IMR-90 (cell line): Measurements from ENCODE around the gene CACNG5.

Experiments
- BHLHE40 ChIP-seq: fragments of 150-350 bp; IDR thresholded peaks from 2 replicates; pipeline ENCODE4 v1.6.1; 2016; ENCODE audit warnings: mild to moderate bottlenecking, low read depth, low read length
- CEBPB ChIP-seq: IDR thresholded peaks from 2 replicates; pipeline ENCODE4 v1.6.1; 2012; ENCODE audit warnings: low read depth, low read length, improper control_type of control experiment
- FOS ChIP-seq: fragments of 150-350 bp; IDR thresholded peaks from 2 replicates; pipeline ENCODE4 v1.6.1; 2016; ENCODE audit warnings: low read depth, low read length
- MAFK ChIP-seq: IDR thresholded peaks from 2 replicates; pipeline ENCODE4 v1.6.1; 2012; ENCODE audit warnings: low read depth, low read length, improper control_type of control experiment
- MXI1 ChIP-seq: IDR thresholded peaks from 2 replicates; pipeline ENCODE4 v1.6.1; 2012; ENCODE audit warnings: low read depth, mild to moderate bottlenecking, low read length, moderate library complexity, borderline replicate concordance
- POLR2A ChIP-seq: IDR thresholded peaks from 2 replicates; pipeline ENCODE4 v1.6.1; 2012; ENCODE audit warnings: mild to moderate bottlenecking, low read depth, low read length
- RAD21 ChIP-seq: IDR thresholded peaks from 2 replicates; pipeline ENCODE4 v1.6.1; 2012; ENCODE audit warnings: low read length, improper control_type of control experiment
- RFX5 ChIP-seq: IDR thresholded peaks from 2 replicates; pipeline ENCODE4 v1.8.0; 2012; ENCODE audit warnings: low read depth, mild to moderate bottlenecking, low read length, moderate library complexity
- SMC3 ChIP-seq: fragments of 150-350 bp; IDR thresholded peaks from 2 replicates; pipeline ENCODE4 v1.6.1; 2016; ENCODE audit warnings: low read depth, mild to moderate bottlenecking, antibody characterized with exemption, low read length, moderate library complexity
- TF ChIP-seq, protein P1 (sequence below): conservative IDR thresholded peaks from 2 replicates; pipeline ENCODE4 v1.5.1; 2012; ENCODE audit warnings: mild to moderate bottlenecking, low read depth, low read length, improper control_type of control experiment
- TF ChIP-seq, protein P2 (sequence below): fragments of 150-350 bp; IDR thresholded peaks from 2 replicates; pipeline ENCODE4 v1.6.1; 2016; ENCODE audit warnings: low read depth, mild to moderate bottlenecking, low read length, moderate library complexity, borderline replicate concordance

GRCh38 chr17:66810951-66811682, 23.8 kb upstream of the CACNG5 start:
- TF ChIP-seq, protein P1, sequence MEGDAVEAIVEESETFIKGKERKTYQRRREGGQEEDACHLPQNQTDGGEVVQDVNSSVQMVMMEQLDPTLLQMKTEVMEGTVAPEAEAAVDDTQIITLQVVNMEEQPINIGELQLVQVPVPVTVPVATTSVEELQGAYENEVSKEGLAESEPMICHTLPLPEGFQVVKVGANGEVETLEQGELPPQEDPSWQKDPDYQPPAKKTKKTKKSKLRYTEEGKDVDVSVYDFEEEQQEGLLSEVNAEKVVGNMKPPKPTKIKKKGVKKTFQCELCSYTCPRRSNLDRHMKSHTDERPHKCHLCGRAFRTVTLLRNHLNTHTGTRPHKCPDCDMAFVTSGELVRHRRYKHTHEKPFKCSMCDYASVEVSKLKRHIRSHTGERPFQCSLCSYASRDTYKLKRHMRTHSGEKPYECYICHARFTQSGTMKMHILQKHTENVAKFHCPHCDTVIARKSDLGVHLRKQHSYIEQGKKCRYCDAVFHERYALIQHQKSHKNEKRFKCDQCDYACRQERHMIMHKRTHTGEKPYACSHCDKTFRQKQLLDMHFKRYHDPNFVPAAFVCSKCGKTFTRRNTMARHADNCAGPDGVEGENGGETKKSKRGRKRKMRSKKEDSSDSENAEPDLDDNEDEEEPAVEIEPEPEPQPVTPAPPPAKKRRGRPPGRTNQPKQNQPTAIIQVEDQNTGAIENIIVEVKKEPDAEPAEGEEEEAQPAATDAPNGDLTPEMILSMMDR: no peak
- no peak for TF ChIP-seq POLR2A
- TF ChIP-seq FOS: no peak
- TF ChIP-seq RFX5: peak; percentile 83
- TF ChIP-seq BHLHE40: no peak
- TF ChIP-seq RAD21: no peak
- TF ChIP-seq SMC3: no peak
- TF ChIP-seq MAFK: no peak
- TF ChIP-seq MXI1: no peak
- TF ChIP-seq CEBPB: no peak
- TF ChIP-seq, protein P2, sequence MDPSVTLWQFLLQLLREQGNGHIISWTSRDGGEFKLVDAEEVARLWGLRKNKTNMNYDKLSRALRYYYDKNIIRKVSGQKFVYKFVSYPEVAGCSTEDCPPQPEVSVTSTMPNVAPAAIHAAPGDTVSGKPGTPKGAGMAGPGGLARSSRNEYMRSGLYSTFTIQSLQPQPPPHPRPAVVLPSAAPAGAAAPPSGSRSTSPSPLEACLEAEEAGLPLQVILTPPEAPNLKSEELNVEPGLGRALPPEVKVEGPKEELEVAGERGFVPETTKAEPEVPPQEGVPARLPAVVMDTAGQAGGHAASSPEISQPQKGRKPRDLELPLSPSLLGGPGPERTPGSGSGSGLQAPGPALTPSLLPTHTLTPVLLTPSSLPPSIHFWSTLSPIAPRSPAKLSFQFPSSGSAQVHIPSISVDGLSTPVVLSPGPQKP: no peak
